HG02870 (cell line): ENCODE measurements around the gene JPH3.

Experiments used
- ATAC-seq: cut with Tn5 transposase; IDR thresholded peaks from one replicate; pipeline ENCODE4 v1.9.1; 2021; ENCODE audit warnings: mild to moderate bottlenecking, moderate library complexity; ENCODE audit not compliant: unreplicated experiment

JPH3 gene

GRCh38 chr16:87648698-87649487 is 46.6 kb downstream of the JPH3 start:
- ATAC-seq: no peak

GRCh38 chr16:87652386-87652785 is 50.1 kb downstream of the JPH3 start:
- ATAC-seq: no peak

GRCh38 chr16:87652799-87653198 is 50.5 kb downstream of the JPH3 start:
- no peak for ATAC-seq

GRCh38 chr16:87653234-87653633 is 50.9 kb downstream of the JPH3 start:
- no peak for ATAC-seq

GRCh38 chr16:87654826-87655225 is 52.5 kb downstream of the JPH3 start:
- no peak for ATAC-seq

GRCh38 chr16:87656328-87656727 is 54.0 kb downstream of the JPH3 start:
- ATAC-seq: no peak

- ATAC-seq: no peak
These were observed 55.4 kb downstream of the JPH3 start for GRCh38 chr16:87657621-87658192.

GRCh38 chr16:87658564-87659225 is 56.4 kb downstream of the JPH3 start:
- no peak for ATAC-seq

GRCh38 chr16:87661561-87661960 is 59.3 kb downstream of the JPH3 start:
- ATAC-seq: no peak

- ATAC-seq: no peak
These were observed 60.2 kb downstream of the JPH3 start for GRCh38 chr16:87662254-87663204.

- ATAC-seq: no peak
These were observed 62.5 kb downstream of the JPH3 start for GRCh38 chr16:87664792-87665191.

GRCh38 chr16:87665193-87665592 is 62.9 kb downstream of the JPH3 start:
- ATAC-seq: no peak

- no peak for ATAC-seq
These were observed 64.6 kb downstream of the JPH3 start for GRCh38 chr16:87666919-87667318.

GRCh38 chr16:87667443-87667842 is 65.1 kb downstream of the JPH3 start:
- no peak for ATAC-seq

GRCh38 chr16:87667946-87668345 is 65.6 kb downstream of the JPH3 start:
- no peak for ATAC-seq

GRCh38 chr16:87669672-87670071 is 67.4 kb downstream of the JPH3 start:
- no peak for ATAC-seq

GRCh38 chr16:87671221-87671620 is 68.9 kb downstream of the JPH3 start:
- ATAC-seq: no peak

GRCh38 chr16:87671715-87672270 is 69.5 kb downstream of the JPH3 start:
- no peak for ATAC-seq

- no peak for ATAC-seq
These were observed 72.1 kb downstream of the JPH3 start for GRCh38 chr16:87674419-87674818.

- no peak for ATAC-seq
These were observed 72.9 kb downstream of the JPH3 start for GRCh38 chr16:87675111-87675719.
